H4 (cell line): ENCODE measurements around the gene PPCDC. TPM values are rescaled to one million over a fixed set of nuclear protein-coding genes. Genes with fewer than 3 reads are reported as not detected.

Experiments used
- DNase-seq: peaks from one replicate; pipeline ENCODE4 v3.0.0-alpha.2; 2015; ENCODE audit warnings: low spot score
- total RNA-seq: library from RNA; depleted of rRNA; stranded (reverse); fragments of >200 nt; shearing (Covaris generic); gene quantifications from 2 replicates; pipeline ENCODE4 v1.2.3, GENCODE V29; 2014

The PPCDC gene
- total RNA-seq, 1 experiment from 2014 or later, result 11.6 TPM

DNA sequence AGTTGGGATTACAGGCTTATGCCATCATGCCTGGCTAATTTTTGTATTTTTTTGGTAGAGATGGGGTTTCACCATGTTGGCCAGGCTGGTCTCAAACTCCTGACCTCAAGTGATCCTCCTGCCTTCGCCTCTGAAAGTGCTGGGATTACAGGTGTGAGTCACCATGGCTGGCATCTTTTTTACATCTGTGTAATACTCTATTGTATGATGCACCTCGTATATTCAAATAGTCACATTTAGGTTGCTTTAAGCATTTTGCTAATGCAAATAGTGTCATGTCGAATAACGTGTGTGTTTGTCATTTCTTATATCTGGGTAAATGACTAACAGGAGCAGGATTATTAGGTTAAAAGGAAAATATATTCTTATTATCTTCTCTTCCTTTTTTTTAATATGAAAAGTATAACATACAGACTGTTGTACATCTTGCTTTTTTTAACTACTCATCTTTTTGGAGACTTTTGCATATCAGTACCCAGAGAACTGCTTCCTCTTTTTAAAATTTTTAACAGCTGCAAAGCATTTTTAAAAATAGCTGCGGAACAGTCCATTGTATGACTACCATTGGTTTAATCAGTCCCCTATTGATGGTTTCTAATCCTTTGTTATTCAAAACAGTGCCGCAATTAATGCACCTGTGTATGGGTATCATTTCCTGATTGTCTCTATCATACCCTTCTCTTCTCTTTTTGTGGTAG lies 14.6 kb upstream of the PPCDC start:
- no peak for DNase-seq

DNA sequence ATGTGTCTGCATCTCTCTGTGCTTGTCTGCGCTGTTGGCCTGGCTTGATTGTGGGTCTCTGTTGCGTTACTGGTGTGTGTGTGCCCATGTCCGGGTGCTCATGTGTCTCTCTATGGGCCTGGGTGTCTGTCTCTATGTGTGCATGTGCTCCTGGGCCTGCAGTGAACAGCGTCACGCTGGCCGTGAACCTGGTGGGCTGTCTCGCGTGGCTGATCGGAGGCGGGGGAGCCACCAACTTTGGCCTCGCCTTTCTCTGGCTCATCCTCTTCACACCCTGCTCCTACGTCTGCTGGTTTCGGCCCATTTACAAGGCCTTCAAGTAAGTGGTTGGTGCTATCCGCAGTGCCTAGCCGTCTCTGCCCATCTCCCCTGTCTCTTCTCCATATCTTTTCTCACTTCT lies 7.0 kb upstream of the PPCDC start:
- DNase-seq, result no peak

DNA sequence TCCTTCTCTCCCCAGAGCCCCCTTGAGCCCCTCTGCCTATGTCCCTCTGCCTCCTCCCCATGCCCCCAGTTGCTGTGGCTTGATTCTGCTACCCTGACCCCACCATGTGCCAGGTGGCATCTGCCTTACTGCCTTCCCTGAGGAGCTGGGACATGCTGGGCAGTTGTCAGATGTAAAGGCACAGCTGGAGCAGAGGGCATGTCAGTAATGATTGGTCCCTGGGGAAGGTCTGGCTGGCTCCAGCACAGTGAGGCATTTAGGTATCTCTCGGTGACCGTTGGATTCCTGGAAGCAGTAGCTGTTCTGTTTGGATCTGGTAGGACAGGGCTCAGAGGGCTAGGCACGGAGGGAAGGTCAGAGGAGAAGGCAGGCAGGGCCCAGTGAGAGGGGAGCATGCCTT lies 3.5 kb upstream of the PPCDC start:
- no peak for DNase-seq

GRCh38 chr15:75021341-75021740 lies 2.0 kb upstream of the PPCDC start:
- DNase-seq, result no peak

DNA sequence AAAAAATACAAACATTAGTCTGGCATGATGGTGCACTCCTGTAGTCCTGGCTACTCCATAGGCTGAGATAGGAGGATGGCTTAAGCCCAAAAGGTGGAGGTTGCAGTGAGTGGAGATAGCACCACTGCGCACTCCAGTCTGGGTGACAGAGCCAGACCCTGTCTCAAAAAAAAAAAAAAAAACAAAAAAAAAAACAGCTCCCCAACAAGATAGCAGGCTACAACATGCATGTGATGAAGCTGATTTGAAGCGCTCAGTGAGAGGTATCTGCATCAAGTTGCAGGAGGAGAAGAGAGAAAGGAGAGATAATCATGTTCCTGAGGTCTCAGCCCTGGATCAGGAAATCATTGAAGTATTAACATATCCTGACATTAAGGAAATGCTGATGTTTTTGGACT lies 608 bp upstream of the PPCDC start:
- DNase-seq, result no peak

- no peak for DNase-seq
These were observed 664 bp downstream of the PPCDC start for GRCh38 chr15:75023872-75024636.

GRCh38 chr15:75025107-75025506 lies 1.7 kb downstream of the PPCDC start:
- DNase-seq, result no peak

DNA sequence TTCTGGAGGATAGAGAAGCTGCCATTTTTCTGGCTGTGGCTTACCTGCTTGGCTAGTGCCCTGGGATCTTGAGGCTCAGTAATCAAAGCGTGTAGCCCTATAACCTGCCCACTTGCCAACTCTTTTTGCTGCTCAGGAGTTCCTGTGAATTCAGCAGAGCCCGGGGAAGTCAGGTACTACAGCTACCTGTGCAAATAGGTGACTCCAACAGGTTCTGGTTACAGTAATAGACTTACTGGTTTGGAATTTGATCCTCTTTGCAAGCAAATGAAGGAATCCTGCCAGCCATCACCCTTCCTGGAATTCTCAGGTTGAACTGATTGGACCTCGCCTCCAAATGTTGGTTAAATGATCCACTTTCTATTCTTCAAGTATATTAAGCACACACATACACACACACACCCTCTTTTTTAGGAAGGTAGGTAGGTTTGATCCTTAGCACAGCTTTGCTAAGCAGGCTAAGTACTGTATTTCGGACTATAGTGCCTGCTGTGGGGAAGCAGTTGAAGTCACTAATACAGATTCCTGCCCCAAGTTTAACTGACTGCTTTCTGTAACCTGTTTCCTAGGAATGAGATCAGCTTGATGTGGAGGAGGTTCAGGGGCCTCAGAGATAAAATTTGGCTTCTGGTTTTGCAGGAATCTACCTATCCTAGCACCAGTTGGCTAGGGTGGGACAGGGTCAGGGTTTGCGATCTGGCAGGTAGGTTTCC lies 2.3 kb downstream of the PPCDC start:
- DNase-seq, result no peak

DNA sequence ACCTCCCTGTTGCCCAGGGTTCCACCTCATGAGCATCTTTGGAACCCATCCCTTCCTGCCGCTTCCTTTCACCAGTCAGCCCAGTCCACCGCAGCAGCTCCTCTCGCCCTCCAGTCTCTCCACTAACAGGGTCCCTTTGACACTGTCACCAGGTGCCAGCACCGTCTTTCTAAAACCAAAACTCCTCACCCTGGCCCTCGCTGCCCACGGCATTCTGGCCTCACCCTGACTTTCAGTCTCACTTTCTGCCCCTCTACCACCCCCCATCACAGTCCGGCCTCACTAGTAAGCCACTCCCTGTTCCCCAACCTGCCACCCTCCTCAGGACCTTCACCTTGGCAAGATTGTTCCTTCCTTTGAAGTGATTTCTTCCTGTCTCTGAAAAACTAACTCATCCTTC lies 4.2 kb downstream of the PPCDC start:
- DNase-seq, result no peak

DNA sequence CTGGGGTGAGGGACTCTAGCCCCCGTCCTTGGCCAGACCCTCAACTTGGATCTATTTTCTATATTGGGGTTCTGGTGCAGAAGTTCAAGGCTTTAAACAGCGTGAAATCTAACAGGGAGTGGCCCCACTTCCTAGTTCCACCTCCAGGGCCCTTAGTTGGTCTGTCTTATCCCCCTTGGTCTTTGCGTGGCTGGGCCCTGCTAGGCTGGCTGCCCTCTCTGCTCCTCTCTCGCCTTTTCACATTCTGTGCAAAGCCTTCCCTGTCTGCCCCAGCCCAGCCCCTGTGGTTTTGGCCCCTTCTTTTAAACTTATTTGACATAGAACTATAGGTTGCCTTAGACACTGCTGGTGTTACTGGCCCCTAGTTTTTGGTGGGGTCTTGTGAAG lies 5.6 kb downstream of the PPCDC start:
- no peak for DNase-seq

GRCh38 chr15:75029378-75030022 lies 6.1 kb downstream of the PPCDC start:
- DNase-seq, result peak; percentile 96

GRCh38 chr15:75030023-75030413 lies 6.6 kb downstream of the PPCDC start:
- DNase-seq, result peak; percentile 83

DNA sequence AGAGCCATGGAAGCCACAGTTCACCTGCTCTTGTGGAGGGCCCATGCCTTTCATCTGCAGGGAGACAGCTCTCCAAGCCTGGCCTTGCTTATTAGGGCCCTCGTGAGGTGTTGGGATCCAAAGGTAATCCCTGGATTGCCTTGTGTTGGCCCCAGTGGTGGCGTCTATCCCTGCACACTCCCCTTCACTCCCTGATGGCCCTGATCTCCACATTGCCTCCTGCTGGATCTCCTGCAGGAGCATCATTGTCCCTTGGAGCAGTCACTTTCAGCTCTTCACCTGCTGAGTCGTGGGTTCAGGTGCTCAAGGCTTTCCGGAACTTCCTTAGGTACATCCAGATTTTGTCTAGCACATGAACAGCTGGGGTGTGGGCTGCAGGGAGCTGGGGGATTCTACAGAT lies 7.0 kb downstream of the PPCDC start:
- no peak for DNase-seq

DNA sequence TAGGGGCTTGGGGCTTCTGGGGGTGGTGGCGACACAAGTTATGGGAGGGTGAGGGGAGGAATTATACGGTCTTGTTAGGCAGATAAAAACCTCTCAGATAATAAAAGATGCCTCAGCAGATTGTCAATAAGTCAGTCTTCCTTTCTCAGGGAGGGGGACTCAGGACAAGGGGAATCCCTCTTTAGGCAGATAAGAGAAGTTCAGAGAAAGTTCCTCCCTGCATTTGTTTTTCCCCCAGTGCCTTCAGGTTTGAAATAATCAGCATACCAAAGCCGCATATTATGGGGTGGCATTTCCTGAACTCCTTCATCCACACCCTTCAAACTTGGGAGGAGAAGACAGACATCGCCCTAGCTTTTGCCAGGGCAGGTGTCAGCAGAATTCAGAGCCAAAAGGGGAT lies 8.5 kb downstream of the PPCDC start:
- no peak for DNase-seq

- DNase-seq, result no peak
These were observed 9.0 kb downstream of the PPCDC start for GRCh38 chr15:75032395-75032794.

GRCh38 chr15:75033809-75034208 lies 10.4 kb downstream of the PPCDC start:
- no peak for DNase-seq

DNA sequence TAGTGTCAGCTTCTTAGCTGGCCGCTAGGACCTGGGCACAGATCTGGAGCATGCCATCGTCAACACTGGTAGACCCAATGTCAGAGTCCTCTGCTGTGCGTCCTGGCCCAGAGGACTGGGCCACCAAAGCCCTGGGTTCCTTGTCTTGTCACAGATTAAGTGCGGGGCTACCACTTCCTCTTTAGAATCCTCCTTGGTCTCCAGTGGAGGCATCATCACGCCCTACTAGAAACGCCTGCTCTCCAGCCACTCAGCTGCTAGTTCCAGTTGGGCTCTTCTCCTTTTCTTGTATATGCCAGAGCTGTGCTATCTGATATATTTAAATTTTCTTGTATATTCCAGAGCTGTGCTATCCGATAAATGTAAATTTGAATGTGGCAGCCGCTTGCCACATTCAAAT lies 11.2 kb downstream of the PPCDC start:
- no peak for DNase-seq

DNA sequence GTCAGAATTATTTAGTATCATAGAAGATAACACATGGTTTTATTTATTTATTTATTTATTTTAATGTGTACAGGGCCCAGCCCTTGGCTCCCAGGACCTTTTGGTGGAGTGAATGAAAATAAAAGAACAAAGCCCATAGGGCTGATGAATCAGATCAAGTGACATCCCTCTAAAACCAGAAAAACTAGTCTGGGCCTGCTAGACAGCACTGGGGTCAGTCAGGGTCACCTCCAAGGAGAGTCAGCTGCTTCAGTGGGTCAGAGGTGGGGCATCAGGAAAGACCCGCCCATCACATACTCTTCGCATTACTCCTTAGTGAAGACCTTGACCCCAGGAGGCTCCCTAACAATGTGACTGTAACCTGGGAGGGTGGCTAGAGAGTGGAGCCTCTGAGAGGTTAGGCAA lies 12.8 kb downstream of the PPCDC start:
- DNase-seq, result no peak

- no peak for DNase-seq
These were observed 14.3 kb downstream of the PPCDC start for GRCh38 chr15:75037685-75038084.

GRCh38 chr15:75038231-75038630 lies 14.8 kb downstream of the PPCDC start:
- DNase-seq, result no peak

DNA sequence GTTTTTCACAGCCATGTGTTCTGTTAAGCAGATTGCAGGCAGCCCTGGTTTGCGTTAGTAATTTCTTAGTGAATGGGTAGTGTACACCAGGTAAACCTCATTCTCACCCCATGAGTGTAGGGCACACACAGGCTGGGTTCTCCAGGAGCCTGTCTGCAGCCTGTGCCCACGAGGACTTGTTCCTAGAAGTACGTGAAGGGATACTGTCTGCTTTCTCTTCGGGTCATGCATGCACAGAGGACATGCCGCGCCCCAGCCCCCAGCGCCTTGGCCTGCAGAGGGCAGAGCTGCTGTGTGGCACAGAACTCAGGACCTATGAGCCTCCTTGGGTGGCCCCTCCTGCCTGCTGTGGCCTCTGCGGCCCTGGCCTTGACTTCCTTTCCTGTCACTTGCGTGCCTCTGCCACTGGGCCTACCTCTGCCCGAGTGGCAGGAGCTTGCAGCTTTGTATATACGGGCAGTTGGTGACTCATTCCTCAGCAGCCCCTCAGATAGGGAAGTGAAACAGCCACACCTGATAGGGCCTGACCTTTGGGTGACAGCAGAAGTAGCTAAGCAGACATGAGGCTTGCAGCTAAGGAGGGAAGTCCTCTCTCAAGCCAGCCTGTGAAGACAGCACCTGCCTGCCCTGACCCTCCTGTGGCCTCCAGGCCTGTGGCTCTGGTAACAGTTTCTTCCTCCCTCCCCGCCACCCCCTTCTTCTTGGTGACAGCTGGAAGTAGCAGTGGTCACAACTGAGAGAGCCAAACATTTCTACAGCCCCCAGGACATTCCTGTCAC lies 19.5 kb downstream of the PPCDC start:
- peak; percentile 94 for DNase-seq
